ENCODE results near the gene NOM1.
A peak's percentile ranks its signal among the peaks of the same experiment; 100 is the strongest.

Gene NOM1

DNA sequence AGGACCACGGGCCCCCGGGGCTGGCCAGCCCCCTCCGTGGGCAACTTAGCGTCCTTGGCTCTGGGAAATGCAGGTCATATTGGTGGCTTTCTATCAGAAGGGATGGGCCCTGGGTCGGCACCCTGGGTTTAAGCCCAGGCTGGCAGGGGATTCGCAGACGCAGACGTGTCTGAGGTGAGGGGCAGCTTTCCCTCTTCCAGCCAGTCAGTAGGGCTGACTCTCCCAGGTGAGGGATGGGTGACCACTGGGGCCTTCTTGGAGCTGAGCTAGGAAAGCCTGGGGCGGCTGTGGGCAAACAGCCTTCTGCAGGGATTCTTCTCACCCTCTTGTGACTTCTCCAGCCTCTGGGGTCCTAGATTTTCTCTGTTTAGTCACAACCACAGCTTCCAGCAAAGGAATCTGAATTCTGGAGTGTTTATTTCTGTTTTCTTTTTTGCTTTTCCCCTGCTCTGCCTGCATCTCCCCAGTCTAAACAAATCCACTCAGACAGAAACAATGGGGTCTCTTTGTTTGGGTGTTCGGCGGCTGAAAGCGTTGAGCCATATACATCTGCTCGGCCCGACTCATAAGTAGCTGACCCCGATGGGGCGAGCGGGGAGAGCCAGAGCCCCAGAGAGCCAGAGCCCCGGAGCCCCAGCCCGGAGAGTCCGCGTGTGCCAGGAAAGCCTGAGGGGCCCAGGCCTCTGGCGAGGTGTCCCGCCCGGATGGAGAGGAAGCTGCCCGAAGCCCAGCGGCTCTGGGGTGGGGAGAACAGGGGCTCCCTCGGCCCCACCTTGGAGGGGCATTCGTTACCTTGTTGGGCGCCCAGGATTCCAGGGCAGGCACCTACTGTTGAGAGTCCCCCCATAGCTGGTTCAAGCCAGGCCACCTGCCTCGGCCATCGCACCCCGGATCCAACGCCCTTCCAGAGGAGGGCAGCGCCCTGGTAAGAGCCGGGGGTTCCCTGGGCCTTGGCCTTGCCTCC lies 59.0 kb downstream of the NOM1 start:
- intact Hi-C loops (cut with DNase I; ENCODE audit: low total_unique reads) = no loop called here

DNA sequence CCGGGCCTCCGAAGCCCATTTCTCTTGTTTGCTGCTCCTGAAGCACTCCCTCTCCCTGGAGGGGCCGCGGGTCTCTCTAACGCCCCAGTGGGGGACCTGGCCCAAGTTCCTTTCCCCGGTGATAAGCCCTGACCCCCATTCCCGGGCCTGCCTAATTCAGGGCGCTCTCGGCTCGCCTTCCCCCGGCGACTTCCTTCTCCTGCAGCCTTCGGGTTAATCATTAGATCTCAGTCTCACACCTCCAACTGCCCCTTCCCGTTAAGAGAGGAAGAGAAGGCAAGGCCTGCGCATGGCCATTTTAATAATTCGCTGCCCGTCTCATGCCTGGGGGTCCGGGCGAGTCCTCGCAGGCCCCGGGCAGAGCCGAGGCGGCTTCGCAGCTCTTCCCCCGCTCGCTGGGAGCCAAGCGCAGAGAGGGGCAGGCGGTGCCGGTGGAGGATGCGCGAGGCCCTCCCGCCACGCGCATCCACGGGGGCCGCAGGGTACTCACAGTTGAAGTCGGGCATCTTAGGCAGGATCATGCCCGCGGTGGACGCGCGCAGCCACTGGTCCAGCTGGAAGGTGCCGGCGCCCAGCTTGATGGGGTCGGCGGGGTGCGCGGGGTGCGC lies 59.8 kb downstream of the NOM1 start:
- peaks cover 0 to 44% (median 32%) of the 10 kb centered on the region in 4 donors for H3K4me1 ChIP-seq
- TF ChIP-seq CTCF (IDR thresholded peaks at IDR 0.05) = no peak
- no peaks in the 10 kb centered on the region for H3K36me3 ChIP-seq
- H3K9me3 ChIP-seq = no peaks in the 10 kb centered on the region
- no peak overlapping the region for H3K27ac ChIP-seq
- H3K4me3 ChIP-seq = no peak overlapping the region
- intact Hi-C loops (cut with DNase I; ENCODE audit: low total_unique reads) = no loop called here
- peaks cover 5 to 97% of the 10 kb centered on the region in 2 donors for H3K27me3 ChIP-seq
- DNase-seq = peak in 1 of 2 donors; percentile 42

More for the DNA sequence above, 59.0 kb downstream of the NOM1 start:
- Histone ChIP-seq H3K27me3 (peaks cover 5 to 97% of the 10 kb centered on the region in 2 donors), H3K9me3 (no peaks in the 10 kb centered on the region), H3K27ac (no peak overlapping the region), H3K4me1 (peaks cover 0 to 52% (median 40%) of the 10 kb centered on the region in 4 donors), H3K4me3 (no peak overlapping the region), H3K36me3 (no peaks in the 10 kb centered on the region)
- TF ChIP-seq CTCF (IDR thresholded peaks at IDR 0.05) = no peak
- DNase-seq = peak in 1 of 2 donors; percentile 48

DNA sequence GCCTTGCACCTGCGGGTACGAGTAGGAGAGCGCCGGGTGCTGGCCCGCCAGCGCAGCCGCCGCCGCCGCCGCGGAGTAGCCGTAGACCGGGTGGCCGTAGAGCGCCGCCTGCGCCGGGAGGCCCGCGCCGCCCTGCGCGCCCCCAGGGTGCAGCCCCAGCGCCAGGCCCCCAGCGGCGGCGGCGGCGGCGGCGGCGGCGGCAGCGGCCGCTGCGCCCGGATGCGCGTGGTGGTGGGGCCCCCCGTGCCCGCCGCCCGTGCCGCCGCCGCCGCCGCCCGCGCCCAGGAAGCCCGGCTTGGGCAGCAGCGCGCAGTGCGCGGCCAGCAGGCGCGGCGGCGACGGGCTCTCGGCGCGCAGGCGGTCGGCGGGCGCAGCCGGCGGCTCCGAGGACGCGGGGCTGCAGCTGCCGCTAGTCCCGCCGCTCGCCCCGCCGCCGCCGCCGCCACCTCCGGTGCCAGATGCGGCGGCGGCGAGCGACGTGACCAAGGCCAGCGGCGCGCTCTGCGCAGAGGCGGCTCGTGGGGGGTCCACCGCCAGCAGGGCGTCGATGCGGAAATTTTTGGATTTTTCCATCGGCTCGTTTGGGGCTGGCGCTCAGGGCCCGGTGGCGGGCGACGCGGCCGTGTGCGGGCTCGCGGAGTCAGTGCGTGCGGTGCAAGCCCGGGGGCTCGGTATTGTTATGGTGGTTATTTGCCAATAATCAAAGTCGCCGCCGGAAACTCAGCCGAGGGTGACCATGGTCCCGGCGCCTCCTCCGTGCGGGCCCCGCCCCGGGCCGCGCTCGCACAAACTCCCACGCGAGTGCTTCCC lies 60.5 kb downstream of the NOM1 start:
- peak in 1 of 2 donors; percentile 10 for DNase-seq
- Histone ChIP-seq H3K36me3 (no peaks in the 10 kb centered on the region), H3K9me3 (no peaks in the 10 kb centered on the region), H3K4me3 (peak overlapping the region; percentile 45 to 55), H3K27ac (no peak overlapping the region), H3K27me3 (peaks cover 5 to 97% of the 10 kb centered on the region in 2 donors), H3K4me1 (peaks cover 0 to 37% (median 28%) of the 10 kb centered on the region in 4 donors)
- intact Hi-C loops (cut with DNase I; ENCODE audit: low total_unique reads) = no loop called here
- TF ChIP-seq CTCF (IDR thresholded peaks at IDR 0.05) = no peak

DNA sequence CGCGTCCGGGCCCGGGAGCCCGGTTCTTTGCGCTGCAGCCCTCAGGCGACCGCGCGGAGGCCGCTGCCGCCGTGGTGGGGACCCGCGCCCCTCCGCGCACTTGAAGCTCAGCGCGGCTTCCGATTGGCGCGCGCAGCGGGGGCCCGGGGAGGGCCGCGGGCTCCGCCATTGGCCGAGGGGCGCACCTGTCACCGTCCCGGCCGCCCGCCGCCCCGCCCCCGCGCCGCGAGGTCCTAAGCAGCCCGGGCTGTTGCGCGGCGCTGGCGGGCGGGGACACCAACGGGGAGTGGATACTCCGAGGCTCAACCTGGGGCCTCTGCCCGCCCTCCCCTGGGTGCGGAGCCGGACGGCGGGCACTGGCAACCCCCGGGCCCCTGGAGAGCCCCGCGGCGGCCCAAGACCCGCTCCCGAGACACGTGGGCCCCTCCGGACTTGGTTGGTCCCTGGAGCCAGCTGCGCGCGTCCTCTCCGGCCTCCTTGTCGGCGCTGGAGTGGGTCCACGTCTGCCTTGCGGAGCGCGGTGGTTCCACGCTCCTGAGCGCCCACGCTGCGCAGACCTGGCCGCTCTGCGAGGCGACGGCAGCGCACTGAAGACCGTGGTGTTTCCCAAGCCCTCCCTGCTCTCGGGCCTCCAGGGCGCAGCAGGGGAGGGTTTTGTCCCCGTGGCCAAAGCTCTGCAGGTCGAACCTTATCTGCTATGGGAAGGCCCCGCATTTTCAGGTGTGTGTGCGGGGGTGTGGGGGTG lies 61.2 kb downstream of the NOM1 start, which contains the start of gene MNX1:
Gene MNX1 (minus strand): TSS at position 76 of the 745 bp plus-strand sequence. CDS start 313 bp downstream, outside the sequence.
- peak in 1 of 2 donors; percentile 45 for DNase-seq
- Histone ChIP-seq H3K27ac (no peak within 1 kb of the TSS), H3K36me3 (no peaks in the 10 kb centered on the region), H3K4me1 (peaks cover 0 to 29% (median 22%) of the 10 kb centered on the region in 4 donors), H3K9me3 (no peaks in the 10 kb centered on the region), H3K27me3 (peaks cover 4 to 97% of the 10 kb centered on the region in 2 donors), H3K4me3 (peak within 1 kb of the TSS; percentile 45 to 55)
- intact Hi-C loops (cut with DNase I; ENCODE audit: low total_unique reads) = no loop called here
- TF ChIP-seq CTCF (IDR thresholded peaks at IDR 0.05) = no peak

All from tibial artery (tissue), 4 donors.